Trophoblast cell (in vitro differentiated cells and primary cell): ENCODE measurements around the gene SYT1.
A peak's percentile ranks its signal among the peaks of the same experiment; 100 is the strongest.

Source experiments
- DNase-seq, 2 donors: peaks; one replicate each; pipeline ENCODE4 v3.0.0-alpha.2; 2016
- H2AFZ ChIP-seq: 2 replicates; pipeline ENCODE4 v1.6.1; 2013; ENCODE audit warnings: low read length, moderate library complexity, mild to moderate bottlenecking; ENCODE audit not compliant: insufficient read depth, poor library complexity
- H2AK5ac ChIP-seq: 2 replicates; pipeline ENCODE4 v1.6.1; 2013; ENCODE audit warnings: mild to moderate bottlenecking, low read length
- H2BK120ac ChIP-seq: 2 replicates; pipeline ENCODE4 v1.6.1; 2013; ENCODE audit warnings: low read length, mild to moderate bottlenecking, moderate library complexity; ENCODE audit not compliant: insufficient read depth, poor library complexity
- H2BK12ac ChIP-seq: 2 replicates; pipeline ENCODE4 v1.6.1; 2013; ENCODE audit warnings: mild to moderate bottlenecking, low read length, moderate library complexity
- H2BK5ac ChIP-seq: 2 replicates; pipeline ENCODE4 v1.6.1; 2013; ENCODE audit warnings: low read length, low read depth, moderate library complexity, mild to moderate bottlenecking; ENCODE audit not compliant: poor library complexity
- H3K14ac ChIP-seq: 2 replicates; pipeline ENCODE4 v1.6.1; 2013; ENCODE audit warnings: mild to moderate bottlenecking, low read length
- H3K18ac ChIP-seq: 2 replicates; pipeline ENCODE4 v1.6.1; 2013; ENCODE audit warnings: mild to moderate bottlenecking, low read length
- H3K23ac ChIP-seq: 2 replicates; pipeline ENCODE4 v1.6.1; 2013; ENCODE audit warnings: low read length
- H3K27ac ChIP-seq: 2 replicates; pipeline ENCODE4 v1.5.1; 2013; ENCODE audit warnings: low read depth, mild to moderate bottlenecking, inconsistent platforms, low read length, moderate library complexity
- H3K27me3 ChIP-seq: 2 replicates; pipeline ENCODE4 v1.6.1; 2013; ENCODE audit warnings: inconsistent platforms, mild to moderate bottlenecking, low read length, moderate library complexity; ENCODE audit not compliant: insufficient read depth
- H3K36me3 ChIP-seq, 2 experiments: 1 replicate in 1 of 2; 2 replicates in 1 of 2; pipeline ENCODE4 v1.6.1; 2013; ENCODE audit warnings: low read length in 2 of 2, mild to moderate bottlenecking in 2 of 2, moderate library complexity in 1 of 2; ENCODE audit not compliant: insufficient read depth in 2 of 2, control insufficient read depth in 1 of 2
- H3K4ac ChIP-seq: 2 replicates; pipeline ENCODE4 v1.6.1; 2013; ENCODE audit warnings: low read depth, mild to moderate bottlenecking, low read length, moderate library complexity
- H3K4me1 ChIP-seq, 2 experiments: 1 replicate in 1 of 2; 2 replicates in 1 of 2; pipeline ENCODE4 v1.6.1; 2013; ENCODE audit warnings: low read length in 2 of 2, mild to moderate bottlenecking in 2 of 2, moderate library complexity in 1 of 2; ENCODE audit not compliant: insufficient read depth in 2 of 2, control insufficient read depth in 1 of 2
- H3K4me2 ChIP-seq: 2 replicates; pipeline ENCODE4 v1.6.1; 2013; ENCODE audit warnings: inconsistent platforms, mild to moderate bottlenecking, low read length, moderate library complexity
- H3K4me3 ChIP-seq: 2 replicates; pipeline ENCODE4 v1.5.1; 2013; ENCODE audit warnings: mild to moderate bottlenecking, low read depth, low read length, inconsistent platforms
- H3K79me1 ChIP-seq: one replicate; pipeline ENCODE4 v1.6.1; 2013; ENCODE audit warnings: low read length
- H3K79me2 ChIP-seq: 2 replicates; pipeline ENCODE4 v1.6.1; 2013; ENCODE audit warnings: low read length, mild to moderate bottlenecking; ENCODE audit not compliant: control insufficient read depth, insufficient read depth, poor library complexity
- H3K9ac ChIP-seq: 2 replicates; pipeline ENCODE4 v1.6.1; 2013; ENCODE audit warnings: mild to moderate bottlenecking, low read length
- H3K9me3 ChIP-seq: 2 replicates; pipeline ENCODE4 v1.6.1; 2013; ENCODE audit warnings: low read depth, mild to moderate bottlenecking, control low read depth, inconsistent platforms, low read length; ENCODE audit not compliant: insufficient read depth
- H4K12ac ChIP-seq: 2 replicates; pipeline ENCODE4 v1.6.1; 2013; ENCODE audit warnings: low read depth, mild to moderate bottlenecking, low read length, moderate library complexity
- H4K8ac ChIP-seq: 2 replicates; pipeline ENCODE4 v1.6.1; 2013; ENCODE audit warnings: low read depth, mild to moderate bottlenecking, low read length, moderate library complexity
- H4K91ac ChIP-seq: one replicate; pipeline ENCODE4 v1.6.1; 2013; ENCODE audit warnings: low read depth, mild to moderate bottlenecking, low read length, moderate library complexity
- WGBS: extraction: QIAGEN DNeasy Blood & Tissue Kit; methylation state at CpG from one replicate; pipeline ENCODE4 v1.1.7; 2013; ENCODE audit warnings: missing lambda C conversion rate; ENCODE audit not compliant: insufficient read length, insufficient coverage; ENCODE audit errors: extremely low coverage; 5-methylcytosine and 5-hydroxymethylcytosine counted together

The SYT1 gene

GRCh38 chr12:79301181-79301580 lies 436.6 kb downstream of the SYT1 start:
- no peak overlapping the region for H3K4me2 ChIP-seq
- no peaks in the 10 kb centered on the region for H3K27me3 ChIP-seq
- no peak overlapping the region for H4K8ac ChIP-seq
- H3K18ac ChIP-seq, result no peak overlapping the region
- H4K12ac ChIP-seq, result no peak overlapping the region
- H2BK120ac ChIP-seq, result no peak overlapping the region
- no peak overlapping the region for H2BK5ac ChIP-seq
- no peak overlapping the region for H3K9ac ChIP-seq
- peak; percentile 10 to 62 for DNase-seq
- H3K79me2 ChIP-seq, result no peaks in the 10 kb centered on the region
- no peaks in the 10 kb centered on the region for H3K4me1 ChIP-seq
- H3K23ac ChIP-seq, result no peak overlapping the region
- no peaks in the 10 kb centered on the region for H3K36me3 ChIP-seq
- no peak overlapping the region for H3K4me3 ChIP-seq
- H3K9me3 ChIP-seq, result no peaks in the 10 kb centered on the region
- no CpG with 5 or more reads among the region's 3 CpGs for WGBS
- no peak overlapping the region for H3K27ac ChIP-seq
- H2BK12ac ChIP-seq, result no peak overlapping the region
- no peak overlapping the region for H2AK5ac ChIP-seq
- no peaks in the 10 kb centered on the region for H3K79me1 ChIP-seq
- no peak overlapping the region for H3K14ac ChIP-seq
- no peak overlapping the region for H2AFZ ChIP-seq
- H3K4ac ChIP-seq, result no peak overlapping the region
- no peak overlapping the region for H4K91ac ChIP-seq

DNA sequence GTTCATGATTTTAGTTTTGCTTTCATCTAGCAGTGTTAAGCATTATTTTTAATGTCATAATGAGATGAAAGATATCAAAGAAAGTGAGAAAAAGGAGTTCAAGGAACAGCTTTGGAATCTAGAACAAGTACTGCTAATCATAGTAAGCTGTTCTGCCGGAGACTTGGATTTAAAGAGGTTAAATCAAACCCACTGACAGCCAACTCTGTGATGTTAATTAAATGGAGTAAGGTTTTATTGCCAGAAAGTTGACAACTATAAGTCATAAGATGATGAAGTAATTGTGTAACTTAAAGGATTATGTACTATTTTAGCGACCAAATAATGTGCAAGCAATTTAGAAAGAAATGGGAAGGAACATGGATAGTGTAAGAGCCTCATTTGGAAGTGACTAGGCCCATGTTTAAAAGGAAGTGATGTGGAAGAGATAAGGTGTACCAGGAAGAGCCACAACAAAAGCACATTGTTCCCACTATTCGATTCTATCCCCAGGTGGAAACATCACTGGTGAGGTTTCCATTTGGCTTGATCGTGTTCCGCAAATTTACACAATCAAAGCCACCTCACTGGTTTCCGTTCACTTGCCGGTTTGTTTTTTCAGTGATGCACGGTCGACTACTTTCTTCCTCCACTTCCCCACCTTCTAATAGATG lies 437.7 kb downstream of the SYT1 start:
- no peak overlapping the region for H3K14ac ChIP-seq
- no peak overlapping the region for H2BK120ac ChIP-seq
- H3K9me3 ChIP-seq, result no peaks in the 10 kb centered on the region
- no peak for DNase-seq
- no peaks in the 10 kb centered on the region for H3K36me3 ChIP-seq
- no peaks in the 10 kb centered on the region for H3K79me1 ChIP-seq
- H3K4me1 ChIP-seq, result no peaks in the 10 kb centered on the region
- H4K12ac ChIP-seq, result no peak overlapping the region
- H3K27ac ChIP-seq, result no peak overlapping the region
- no peak overlapping the region for H2AK5ac ChIP-seq
- no peak overlapping the region for H4K8ac ChIP-seq
- H2BK12ac ChIP-seq, result no peak overlapping the region
- no peak overlapping the region for H3K9ac ChIP-seq
- H3K4me3 ChIP-seq, result no peak overlapping the region
- H3K27me3 ChIP-seq, result no peaks in the 10 kb centered on the region
- no peak overlapping the region for H3K18ac ChIP-seq
- no peak overlapping the region for H3K4me2 ChIP-seq
- no peak overlapping the region for H2BK5ac ChIP-seq
- no peak overlapping the region for H4K91ac ChIP-seq
- H3K79me2 ChIP-seq, result no peaks in the 10 kb centered on the region
- H2AFZ ChIP-seq, result no peak overlapping the region
- H3K23ac ChIP-seq, result no peak overlapping the region
- no peak overlapping the region for H3K4ac ChIP-seq
- no CpG with 5 or more reads among the region's 9 CpGs for WGBS

GRCh38 chr12:79307340-79307739 lies 442.8 kb downstream of the SYT1 start:
- no peak overlapping the region for H2BK5ac ChIP-seq
- H3K14ac ChIP-seq, result no peak overlapping the region
- H3K9me3 ChIP-seq, result no peaks in the 10 kb centered on the region
- WGBS, result no CpG with 5 or more reads among the region's 16 CpGs
- no peak overlapping the region for H3K4ac ChIP-seq
- no peak overlapping the region for H2AFZ ChIP-seq
- H4K91ac ChIP-seq, result no peak overlapping the region
- H3K79me1 ChIP-seq, result no peaks in the 10 kb centered on the region
- H3K9ac ChIP-seq, result no peak overlapping the region
- no peaks in the 10 kb centered on the region for H3K79me2 ChIP-seq
- H4K12ac ChIP-seq, result no peak overlapping the region
- H2BK120ac ChIP-seq, result no peak overlapping the region
- no peak overlapping the region for H2BK12ac ChIP-seq
- H3K4me2 ChIP-seq, result no peak overlapping the region
- H3K23ac ChIP-seq, result no peak overlapping the region
- no peaks in the 10 kb centered on the region for H3K36me3 ChIP-seq
- no peak for DNase-seq
- no peak overlapping the region for H2AK5ac ChIP-seq
- H4K8ac ChIP-seq, result no peak overlapping the region
- H3K4me1 ChIP-seq, result no peaks in the 10 kb centered on the region
- no peaks in the 10 kb centered on the region for H3K27me3 ChIP-seq
- no peak overlapping the region for H3K18ac ChIP-seq
- H3K4me3 ChIP-seq, result no peak overlapping the region
- no peak overlapping the region for H3K27ac ChIP-seq

- Histone ChIP-seq H3K4me3 (no peak overlapping the region), H3K4me2 (no peak overlapping the region), H2AFZ (no peak overlapping the region), H4K91ac (no peak overlapping the region), H3K36me3 (no peaks in the 10 kb centered on the region), H2AK5ac (no peak overlapping the region), H3K27ac (no peak overlapping the region), H2BK120ac (no peak overlapping the region), H4K8ac (no peak overlapping the region), H3K18ac (no peak overlapping the region), H3K4ac (no peak overlapping the region), H2BK12ac (no peak overlapping the region), H3K79me2 (no peaks in the 10 kb centered on the region), H3K9me3 (no peaks in the 10 kb centered on the region), H3K27me3 (no peaks in the 10 kb centered on the region), H4K12ac (no peak overlapping the region), H3K9ac (no peak overlapping the region), H3K4me1 (no peaks in the 10 kb centered on the region), H2BK5ac (no peak overlapping the region), H3K79me1 (no peaks in the 10 kb centered on the region), H3K23ac (no peak overlapping the region), H3K14ac (no peak overlapping the region)
- no CpG with 5 or more reads among the region's 2 CpGs for WGBS
- DNase-seq, result no peak
These were observed 444.5 kb downstream of the SYT1 start for GRCh38 chr12:79309039-79309438.
